ENCODE results near the gene MAST3.
A peak's percentile ranks its signal among the peaks of the same experiment; 100 is the strongest.

MAST3 gene

DNA sequence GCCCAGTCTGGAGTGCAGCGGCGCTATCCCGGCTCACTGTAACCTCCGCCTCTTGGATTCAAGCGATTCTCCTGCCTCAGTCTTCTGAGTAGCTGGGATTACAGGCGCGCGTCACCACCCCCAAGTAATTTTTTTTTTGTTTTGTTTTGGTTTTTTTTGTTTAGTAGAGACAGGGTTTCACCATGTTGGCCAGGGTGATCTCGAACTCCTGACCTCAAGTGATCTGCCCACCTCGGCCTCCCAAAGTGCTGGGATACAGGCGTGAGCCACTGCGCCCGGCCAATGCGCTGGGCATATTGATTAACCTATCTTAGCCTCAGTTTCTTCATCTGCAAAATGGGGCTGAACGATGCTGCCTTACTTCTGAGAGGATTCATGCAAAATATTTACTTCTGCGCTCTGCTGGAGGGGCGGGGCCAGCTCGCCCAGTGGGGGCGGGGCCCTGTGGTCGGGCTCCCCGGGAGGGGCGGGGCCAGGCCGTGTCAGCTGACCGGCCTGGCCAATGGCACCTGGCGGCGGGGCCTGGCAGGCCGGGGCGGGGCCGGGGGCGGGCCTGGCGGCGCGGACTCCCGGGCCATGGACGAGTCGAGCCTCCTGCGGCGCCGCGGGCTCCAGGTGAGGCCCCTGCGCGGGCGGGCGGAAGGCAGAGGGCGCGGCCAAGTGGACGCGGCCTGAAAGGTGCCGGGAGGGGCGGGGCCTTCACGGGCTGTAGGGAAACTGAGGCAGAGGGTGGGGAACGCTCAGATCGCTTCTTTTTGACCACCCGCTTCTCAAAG is at the start of gene MAST3:
MAST3 (plus strand) TSS at position 562 of the 776 bp plus-strand sequence; CDS start at position 577, 15 bp downstream.
- peak; percentile 81 to 88 for DNase-seq

DNA sequence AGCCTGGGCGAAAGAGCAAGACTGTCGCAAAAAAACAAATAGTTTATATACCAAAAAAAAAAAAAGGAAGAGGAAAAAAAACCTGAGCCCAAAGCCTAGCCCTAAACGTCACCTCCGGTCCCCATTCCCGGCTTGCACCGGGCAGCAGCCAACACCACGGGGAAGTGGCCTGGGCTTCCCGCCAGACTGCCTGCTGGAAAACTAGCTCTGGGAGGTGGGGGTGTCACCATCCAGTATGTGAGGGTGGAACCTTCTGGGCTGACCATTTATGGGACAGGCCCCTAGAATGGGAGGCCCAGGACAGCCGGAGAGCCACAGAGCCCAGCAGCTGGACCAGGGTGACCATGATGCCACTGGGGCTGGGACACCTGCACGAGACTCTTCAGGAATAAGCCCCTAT is 48.2 kb upstream of the MAST3 start:
- peak; percentile 38 to 60 for DNase-seq

DNA sequence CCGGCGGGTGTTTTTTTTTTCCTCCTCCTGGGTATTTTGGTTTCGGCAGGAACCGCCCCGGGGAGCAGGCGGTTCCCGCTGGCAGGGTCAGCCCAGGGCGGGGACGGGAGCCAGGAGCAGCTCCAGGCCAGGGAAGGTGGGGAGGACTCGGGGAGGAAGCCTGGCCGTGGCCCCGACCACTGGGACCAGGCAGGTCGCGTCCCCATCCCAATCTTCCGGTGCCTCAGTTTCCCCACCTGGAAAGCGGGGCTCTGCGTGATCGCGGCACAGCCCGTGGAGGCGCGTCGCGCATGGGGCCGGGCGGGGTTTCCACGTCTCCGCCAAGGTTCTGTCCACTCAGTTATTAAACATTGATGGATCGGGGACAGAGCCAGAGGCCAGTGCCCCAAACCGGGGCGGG is 45.7 kb upstream of the MAST3 start:
- no peak for DNase-seq

DNA sequence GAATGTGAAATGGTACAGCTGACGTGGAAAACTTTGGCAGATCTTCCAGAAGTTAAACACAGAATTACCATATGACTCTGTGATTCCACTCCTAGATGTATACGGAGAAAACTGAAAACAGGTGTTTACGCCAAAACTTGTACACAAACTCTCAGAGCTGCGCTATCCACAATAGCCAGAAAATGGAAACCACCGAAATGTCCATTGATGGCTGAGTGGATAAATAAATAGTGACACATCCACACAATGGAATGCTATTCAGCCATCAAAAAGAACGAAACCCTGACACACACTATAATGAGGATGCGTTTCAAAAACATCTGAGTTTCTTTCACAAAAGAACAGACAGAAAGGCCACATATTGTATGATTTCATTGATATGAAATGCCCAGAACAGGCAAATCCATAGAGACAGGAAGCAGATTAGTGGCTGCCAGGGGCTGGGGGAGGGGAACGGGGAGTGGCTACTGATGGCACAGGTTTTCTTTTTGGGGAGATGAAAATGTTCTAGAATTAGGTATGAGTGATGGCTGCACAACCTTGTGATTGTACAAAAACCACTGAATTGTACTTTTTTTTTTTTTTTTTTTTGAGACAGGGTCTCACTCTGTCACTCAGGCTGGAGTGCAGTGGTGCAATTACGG is 43.9 kb upstream of the MAST3 start:
- no peak for DNase-seq

DNA sequence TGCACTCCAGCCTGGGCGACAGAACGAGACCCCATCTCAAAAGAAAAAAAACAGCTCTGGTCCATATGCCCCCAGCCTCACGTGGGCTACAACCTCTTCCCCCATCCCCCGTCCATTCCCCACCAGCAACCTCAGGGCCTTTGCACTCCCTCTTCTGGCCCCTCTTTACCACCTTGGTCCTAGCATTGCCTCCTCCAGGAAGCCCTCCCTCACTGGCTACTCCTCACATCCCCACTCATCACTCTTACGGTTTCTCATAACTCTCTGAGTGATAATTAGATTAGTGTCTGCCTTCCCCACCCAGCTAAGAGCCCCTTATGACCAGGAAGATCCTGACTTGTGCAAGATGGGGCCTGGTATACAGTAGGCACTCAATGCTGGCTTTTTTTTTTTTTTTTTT is 41.6 kb upstream of the MAST3 start:
- no peak for DNase-seq

DNA sequence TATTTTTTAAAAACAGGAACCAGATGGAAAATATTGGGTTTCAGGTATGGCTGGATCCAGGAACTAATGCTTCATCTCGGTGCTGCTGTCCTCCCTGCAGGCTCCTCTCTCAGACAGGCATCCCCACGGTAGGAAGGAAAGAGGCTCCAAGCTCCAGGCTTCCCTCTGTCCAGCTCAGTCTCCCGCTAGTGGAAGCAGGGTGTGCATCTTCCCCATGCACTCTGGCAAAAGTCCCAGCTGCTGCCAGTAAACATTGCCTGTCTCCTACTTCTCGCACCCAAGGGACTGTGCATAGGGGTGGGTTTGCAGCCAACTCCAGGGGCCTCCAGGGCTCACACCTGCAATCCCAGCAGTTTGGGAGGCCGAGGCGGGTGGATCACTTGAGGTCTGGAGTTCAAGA is 40.0 kb upstream of the MAST3 start:
- DNase-seq: peak; percentile 49 to 69

DNA sequence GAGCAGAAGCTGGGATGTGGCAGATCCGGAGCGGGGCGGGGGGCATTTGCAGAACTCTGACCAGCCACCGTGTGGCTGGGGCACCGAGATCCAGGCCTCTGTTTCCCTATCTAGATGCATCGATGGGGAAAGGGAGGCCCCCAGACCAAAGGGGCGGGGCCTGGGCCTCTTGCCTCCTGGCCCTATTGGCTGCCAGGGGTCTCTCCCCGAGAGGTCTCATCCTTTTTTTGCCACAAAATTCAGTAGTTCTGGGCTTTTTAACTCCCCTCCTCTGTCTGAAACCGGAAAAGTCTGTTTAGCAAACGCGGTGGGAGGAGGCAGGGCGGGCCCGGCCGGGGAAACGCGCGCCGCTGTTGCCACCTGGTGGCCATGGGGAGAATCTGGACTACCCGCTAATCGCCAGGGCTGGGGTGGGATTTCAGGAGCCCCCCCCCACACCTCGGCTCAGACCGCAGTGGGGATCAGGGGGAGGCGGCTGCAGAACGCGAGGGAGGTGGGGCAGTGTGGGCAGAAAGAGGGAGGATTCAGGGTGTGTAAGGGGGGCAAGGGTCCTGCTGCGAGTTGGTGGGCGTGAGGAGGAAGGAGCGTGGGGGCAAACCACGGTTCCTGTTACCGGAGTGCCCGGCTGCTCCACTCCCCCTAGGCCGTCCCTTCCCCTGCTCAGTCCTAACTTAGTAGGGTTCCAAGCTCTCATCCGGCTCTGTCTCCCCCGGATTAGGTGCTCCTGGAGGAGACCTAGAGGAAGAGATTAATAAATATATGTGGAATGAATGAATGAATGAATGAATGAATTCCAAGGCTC is 39.2 kb upstream of the MAST3 start:
- peak; percentile 68 to 72 for DNase-seq

DNA sequence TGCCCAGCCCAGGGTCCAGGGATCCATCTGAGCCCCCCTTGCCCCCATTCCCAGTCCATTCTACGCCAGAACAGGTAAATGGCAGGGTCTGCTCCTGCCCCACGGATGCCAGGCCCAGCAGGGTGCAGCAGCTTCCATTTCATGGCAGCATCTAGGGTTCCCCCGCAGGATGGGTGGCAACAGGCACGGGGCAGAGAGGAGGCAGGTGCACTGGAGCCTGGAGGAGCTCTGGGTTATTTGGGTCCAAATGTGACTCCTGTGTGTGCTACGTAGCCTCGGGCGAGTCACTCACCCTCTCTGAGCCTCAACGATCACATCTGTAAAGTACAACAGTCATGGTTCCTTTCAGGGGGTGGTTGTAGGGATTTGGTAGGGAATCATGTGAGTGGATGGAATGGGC is 38.3 kb upstream of the MAST3 start:
- no peak for DNase-seq

DNA sequence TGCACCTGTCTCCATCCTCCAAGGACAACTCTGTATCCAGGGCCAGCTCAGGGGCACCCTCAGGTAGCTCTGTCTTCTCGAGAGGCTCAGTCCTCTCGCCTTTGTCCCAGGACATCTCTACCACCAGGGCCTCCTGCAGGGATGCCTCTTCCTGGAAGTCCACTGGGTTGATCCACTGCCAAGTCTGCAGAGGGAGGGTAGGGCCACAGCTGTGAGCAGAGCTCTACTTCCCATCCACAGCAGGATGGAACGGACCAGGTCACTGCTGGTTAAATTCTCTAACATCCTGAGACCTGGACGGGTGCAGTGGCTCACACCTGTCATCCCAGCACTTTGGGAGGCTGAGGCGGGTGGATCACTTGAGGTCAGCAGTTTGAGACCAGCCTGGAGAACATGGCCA is 37.7 kb upstream of the MAST3 start:
- no peak for DNase-seq

DNA sequence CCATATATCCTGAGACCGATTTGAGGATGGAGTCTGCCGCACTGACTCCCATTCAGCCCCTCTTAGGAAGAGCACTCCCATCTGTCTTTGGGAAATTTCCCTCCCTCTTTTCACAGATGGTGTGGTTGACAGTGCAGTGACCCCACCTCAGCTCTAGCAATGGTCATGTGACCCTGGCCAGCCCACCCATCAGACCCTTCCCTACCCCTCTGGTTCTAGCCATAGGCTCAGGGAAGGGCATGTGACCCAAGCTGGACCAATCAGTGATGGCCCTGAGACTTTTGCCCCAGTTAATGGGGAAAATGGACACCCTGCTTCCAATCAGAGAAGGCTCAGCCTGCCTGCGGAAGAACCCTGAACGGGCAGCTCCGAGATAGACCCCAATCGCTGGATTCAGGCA is 37.1 kb upstream of the MAST3 start:
- no peak for DNase-seq

DNA sequence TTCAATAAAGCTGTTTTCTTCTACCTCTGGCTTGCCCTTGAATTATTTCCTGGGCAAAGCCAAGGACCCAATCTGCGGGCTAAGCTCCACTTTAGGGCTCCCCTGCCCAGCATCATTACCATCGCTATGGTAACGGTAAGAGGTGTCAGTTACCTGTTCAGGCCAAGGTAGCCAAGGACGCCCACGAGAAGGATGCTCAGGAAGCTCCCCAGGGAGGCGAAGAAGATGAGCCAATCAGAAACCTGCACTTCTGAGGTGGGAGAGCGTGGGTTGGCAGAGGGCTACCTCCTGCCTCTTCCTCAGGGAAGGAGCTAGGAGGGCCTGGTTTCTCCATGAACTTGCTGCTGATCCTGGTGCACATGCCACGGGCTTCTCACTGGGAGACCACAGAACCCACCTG is 35.5 kb upstream of the MAST3 start:
- DNase-seq: no peak

DNA sequence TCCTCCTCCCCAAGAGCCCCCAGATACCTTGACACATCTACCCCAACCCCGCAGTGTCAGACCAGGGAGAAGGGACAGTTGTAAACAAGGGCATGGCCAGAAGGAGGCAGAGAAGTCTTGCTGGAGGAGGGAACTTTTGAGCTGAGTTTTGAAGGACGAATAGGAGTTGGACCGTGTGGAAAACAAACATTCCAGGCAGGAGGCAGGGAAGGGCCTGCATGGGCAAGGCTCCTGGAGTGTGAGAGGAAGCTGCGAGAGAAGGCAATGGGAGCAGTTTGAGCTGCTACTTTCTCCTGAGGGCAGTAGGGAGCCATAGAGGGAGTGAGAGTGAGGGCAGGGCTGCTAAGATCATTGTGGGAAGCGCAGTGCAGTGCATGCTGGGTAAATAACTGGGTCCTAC is 34.1 kb upstream of the MAST3 start:
- DNase-seq: peak in 1 of 2 donors; percentile 11

DNA sequence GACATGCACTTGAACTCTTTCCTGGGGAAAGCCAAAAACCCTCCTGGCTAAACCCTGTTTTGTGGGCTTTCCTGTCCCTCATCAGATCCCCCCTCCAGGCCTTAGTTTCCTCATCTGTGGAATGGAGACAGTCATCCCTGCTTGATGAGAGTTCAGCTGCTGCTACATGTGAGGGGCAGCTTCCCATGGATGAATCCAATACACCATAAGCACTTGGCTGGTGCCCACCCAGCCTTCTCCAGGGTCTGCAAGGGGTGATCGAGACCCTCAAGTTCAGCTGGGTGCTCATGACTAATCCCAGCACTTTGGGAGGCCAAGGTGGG is 32.4 kb upstream of the MAST3 start:
- no peak for DNase-seq

DNA sequence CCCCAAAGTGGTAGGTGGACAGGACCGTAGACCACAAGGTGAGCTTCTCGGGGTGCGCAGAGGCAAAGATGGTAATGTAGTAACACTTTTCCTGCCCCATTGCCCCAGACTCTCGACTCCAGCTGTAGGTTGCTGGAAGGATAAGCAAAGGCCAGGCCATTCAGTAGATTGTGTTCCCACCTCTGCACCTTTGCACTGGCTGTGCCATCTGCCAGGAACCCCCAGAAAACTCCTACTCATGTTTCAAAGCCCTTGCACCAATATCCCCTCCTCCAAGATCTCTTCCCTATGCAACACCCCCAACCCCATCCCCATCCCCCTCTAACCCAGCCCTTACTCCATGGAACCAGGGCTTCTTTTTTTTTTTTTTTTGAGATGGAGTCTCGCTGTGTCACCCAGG is 29.2 kb upstream of the MAST3 start:
- no peak for DNase-seq

DNA sequence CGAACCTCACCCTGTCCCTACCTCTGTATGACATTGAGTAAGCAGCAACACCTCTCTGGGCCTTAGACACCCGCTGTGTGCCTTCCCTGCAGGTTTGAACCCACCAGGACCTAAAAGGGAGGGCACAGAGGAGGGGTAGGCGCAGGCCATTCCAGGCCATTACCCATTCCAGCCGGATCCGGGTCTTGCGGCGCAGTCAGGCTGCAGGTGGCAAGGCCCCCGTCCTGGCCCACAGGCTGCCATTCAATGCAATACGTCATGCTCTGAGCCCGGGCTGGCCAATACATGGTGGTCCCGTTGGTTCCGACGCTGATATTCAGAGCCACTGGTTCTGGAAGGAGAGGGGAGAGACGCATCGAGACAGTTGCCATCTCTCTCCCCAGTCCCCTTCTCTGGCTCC is 28.2 kb upstream of the MAST3 start:
- no peak for DNase-seq

DNA sequence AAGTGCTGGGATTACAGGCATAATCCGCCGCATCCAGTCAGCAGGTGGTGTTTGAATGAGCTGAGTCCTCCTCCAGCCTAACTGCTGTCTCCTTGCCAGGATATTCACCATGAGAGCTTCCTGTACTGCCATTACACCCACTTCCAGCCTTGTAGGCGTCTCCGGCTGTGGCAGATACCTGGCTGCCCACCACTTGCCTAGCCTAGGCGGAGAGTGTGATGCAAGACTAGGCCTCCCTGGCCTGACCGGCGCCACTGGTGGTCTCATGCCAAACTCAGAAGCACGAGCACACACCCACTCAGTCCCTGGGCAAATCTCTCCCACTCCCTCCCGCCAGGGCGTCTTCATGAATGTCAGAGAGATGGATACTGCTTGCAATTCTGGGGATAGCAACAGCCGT is 27.4 kb upstream of the MAST3 start:
- no peak for DNase-seq

DNA sequence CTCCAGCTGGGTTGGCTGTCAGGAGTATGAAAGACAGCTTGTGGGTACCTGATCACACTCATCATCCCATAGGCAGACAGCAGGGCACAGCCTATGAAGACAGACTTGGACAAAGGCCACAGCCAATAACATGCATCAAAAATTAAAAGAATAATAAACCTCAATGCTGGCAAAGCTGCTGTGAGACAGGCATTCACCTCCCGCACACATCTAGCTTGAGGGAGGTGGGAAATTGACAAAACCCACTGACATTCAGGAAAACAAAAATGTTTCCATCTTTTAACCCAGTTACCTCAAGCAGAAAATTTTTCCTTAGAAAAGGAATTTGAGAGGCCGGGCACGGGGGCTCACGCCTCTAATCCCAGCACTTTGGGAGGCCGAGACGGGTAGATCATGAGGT is 25.2 kb upstream of the MAST3 start:
- no peak for DNase-seq

DNA sequence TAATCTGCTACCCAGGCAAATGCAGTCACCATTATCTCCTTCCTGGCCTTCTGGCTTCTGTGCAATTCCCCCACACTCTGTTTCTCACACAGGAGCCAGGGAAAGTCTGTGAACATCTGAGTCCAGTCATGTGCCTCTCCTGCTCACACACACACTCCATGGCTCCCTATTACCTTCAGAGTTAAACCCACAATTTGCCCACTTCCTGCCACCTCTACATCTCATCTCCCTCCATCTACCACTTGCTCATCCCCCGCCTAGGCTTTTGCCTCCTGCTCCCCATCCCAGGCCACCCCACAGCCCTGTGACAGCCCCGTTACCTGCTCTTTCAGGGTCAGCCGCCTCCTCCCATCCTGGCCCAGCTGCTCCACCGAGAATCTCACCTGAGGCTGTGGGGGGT is 24.4 kb upstream of the MAST3 start:
- DNase-seq: no peak

DNA sequence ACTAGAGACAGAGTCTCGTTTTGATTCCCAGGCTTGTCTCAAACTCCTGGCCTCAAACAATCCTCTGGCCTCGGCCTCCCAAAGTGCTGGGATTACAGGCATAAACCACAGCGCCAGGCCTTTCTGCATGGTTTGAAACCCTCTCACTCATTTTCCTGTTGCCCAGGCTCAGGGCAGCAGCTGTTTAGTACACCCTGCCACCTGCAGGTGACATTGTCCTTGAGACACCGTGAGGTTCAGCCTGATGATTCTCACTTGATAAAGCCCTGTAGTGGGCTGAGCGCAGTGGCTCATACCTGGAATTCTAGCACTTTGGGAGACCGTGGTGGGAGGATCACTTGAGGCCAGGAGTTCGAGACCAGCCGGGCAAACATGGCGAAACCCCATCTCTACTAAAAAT is 23.4 kb upstream of the MAST3 start:
- no peak for DNase-seq

DNA sequence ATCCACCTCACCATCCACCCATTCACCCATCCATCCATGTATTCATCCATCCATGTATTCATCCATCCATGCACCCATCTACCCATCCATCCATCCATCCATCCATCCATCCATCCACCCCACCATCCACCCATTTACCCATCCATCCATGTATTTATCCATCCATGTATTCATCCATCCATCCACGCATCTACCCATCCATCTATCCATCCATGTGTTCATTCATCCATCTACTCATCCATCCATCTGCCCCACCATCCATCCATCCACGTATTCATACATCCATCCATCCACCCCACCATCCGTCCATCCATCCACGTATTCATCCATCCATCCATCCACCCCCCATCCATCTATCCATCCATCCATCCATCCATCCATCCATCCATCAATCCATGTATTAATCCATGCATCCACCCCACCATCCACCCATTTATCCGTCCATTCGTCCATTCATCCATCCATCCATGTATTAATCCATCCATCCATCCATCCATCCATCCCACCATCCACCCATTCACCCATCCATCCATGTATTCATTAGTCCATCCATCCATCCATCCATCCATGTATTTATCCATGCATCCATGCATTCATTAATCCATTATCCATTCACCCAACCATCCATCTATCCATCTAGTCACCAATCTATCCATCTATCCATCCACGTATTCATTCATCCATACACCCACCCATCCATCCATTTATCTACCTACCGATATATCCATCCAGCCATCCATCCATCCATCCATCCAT is 13.5 kb upstream of the MAST3 start:
- no peak for DNase-seq

DNA sequence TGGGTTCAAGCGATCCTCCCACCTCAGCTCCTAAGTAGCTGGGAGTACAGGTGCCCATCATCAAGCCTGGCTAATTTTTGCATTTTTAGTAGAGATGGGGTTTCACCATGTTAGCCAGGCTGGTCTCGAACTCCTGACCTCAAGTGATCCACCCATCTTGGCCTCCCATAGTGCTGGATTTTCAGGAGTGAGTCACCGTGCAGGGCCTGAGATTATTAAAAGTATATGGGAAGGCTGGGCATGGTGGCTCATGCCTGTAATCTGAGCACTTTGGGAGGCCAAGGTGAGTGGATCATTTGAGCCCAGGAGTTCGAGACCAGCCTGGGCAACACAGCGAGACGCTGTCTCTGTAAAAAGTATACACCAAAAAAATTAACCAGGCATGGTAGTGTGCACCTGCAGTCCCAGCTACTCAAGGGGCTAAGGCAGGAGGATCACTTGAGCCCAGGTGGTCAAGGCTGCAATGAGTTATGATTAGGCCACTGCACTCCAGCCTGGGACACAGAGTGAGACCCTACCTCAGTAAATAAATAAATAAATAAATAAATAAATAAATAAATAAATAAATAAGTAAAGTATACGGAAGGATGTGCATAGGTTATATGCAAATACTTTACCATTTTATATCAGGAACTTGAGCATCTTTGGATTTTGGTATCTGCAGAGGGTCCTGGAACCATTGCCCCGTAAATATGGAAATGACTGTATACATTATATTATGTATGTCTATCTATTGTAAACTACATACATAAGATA is 11.7 kb upstream of the MAST3 start:
- no peak for DNase-seq

DNA sequence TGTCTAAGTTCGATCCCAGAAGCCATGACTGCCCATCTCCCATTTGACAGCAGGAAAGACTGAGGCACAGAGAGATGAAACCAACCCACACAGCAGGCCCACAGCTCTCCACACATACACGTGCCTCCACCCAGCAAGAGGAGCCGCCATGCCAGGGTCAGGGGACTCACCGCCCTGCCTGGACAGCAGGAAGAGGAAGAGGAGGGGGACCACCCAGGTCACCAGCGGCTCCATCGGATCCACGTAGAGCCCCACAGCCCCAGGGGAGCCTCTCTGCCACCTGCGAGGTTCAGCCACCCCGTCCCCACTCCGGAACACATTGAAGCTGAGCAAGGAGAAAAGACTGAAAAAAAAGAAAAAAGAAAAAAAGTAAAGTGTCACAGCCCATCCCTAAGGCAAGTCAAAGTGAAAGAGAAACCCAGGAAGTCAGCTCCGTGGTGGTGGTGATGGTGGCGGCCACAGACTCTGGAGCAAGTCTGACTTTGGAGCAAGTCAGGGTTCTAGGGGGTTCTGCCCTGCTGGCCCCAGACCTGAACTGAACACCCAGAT is 10.9 kb upstream of the MAST3 start, which contains the start of gene IL12RB1:
IL12RB1 (minus strand) TSS at position 345 of the 549 bp plus-strand sequence; CDS start at position 234, 111 bp downstream.
- no peak for DNase-seq
